HEK293 (cell line): ENCODE measurements around the gene PDK1.

ENCODE experiments used
- CTCF ChIA-PET: fragments of 350-600 bp; formaldehyde crosslinking; extraction: SDS; loops from one replicate; lab custom pipeline; 2021; ENCODE audit warnings: antibody characterized with exemption; lab: Yijun Ruan, JAX
- POLR2A ChIA-PET: fragments of 300-600 bp; formaldehyde crosslinking; extraction: SDS; loops from one replicate; lab custom pipeline; 2020; ENCODE audit warnings: antibody characterized with exemption, inconsistent platforms; lab: Yijun Ruan, JAX
- H3K27ac ChIP-seq: fragments of 200-500 bp; sonication (Bioruptor generic); 2 replicates; pipeline ENCODE4 v1.5.1; 2014; ENCODE audit warnings: low read depth, low read length, control low read depth, inconsistent platforms; ENCODE audit errors: extremely low read depth
- H3K36me3 ChIP-seq, 2 experiments: fragments of 200-500 bp in 1 of 2; sonication (Bioruptor generic) in 1 of 2; 1 replicate in 1 of 2; 2 replicates in 1 of 2; pipeline ENCODE4 v1.5.1; 2014 to 2017; ENCODE audit warnings: inconsistent platforms in 2 of 2, low read length in 2 of 2; ENCODE audit not compliant: control insufficient read depth in 2 of 2, insufficient read depth in 1 of 2
- H3K4me1 ChIP-seq: fragments of 200-500 bp; sonication (Bioruptor generic); 2 replicates; pipeline ENCODE4 v1.5.1; 2014; ENCODE audit warnings: mild to moderate bottlenecking, low read length, inconsistent platforms; ENCODE audit not compliant: control insufficient read depth, insufficient read depth
- H3K4me3 ChIP-seq: 2 replicates; pipeline ENCODE4 v1.5.1; 2011; ENCODE audit warnings: low read depth, mild to moderate bottlenecking, control low read depth, low read length, moderate library complexity
- H3K9me3 ChIP-seq: fragments of 200-500 bp; sonication (Bioruptor generic); 2 replicates; pipeline ENCODE4 v1.5.1; 2014; ENCODE audit warnings: low read depth, low read length, inconsistent platforms; ENCODE audit not compliant: control insufficient read depth, insufficient read depth
- MZF1 ChIP-seq: fragments of 450-650 bp; formaldehyde crosslinking; IDR thresholded peaks from 2 replicates; pipeline ENCODE4 v1.5.1; 2017; ENCODE audit warnings: missing biosample characterization, missing genetic modification characterization, borderline replicate concordance
- RBAK ChIP-seq: fragments of 450-650 bp; formaldehyde crosslinking; IDR thresholded peaks from 2 replicates; pipeline ENCODE4 v1.5.1; 2016; ENCODE audit warnings: missing biosample characterization, missing genetic modification characterization
- SP2 ChIP-seq: fragments of 450-650 bp; formaldehyde crosslinking; IDR thresholded peaks from 2 replicates; pipeline ENCODE4 v1.5.1; 2016; ENCODE audit warnings: missing biosample characterization, missing genetic modification characterization
- SP3 ChIP-seq: fragments of 450-650 bp; formaldehyde crosslinking; IDR thresholded peaks from 2 replicates; pipeline ENCODE4 v1.5.1; 2016; ENCODE audit warnings: missing biosample characterization, missing genetic modification characterization
- SP7 ChIP-seq: fragments of 450-650 bp; formaldehyde crosslinking; IDR thresholded peaks from 2 replicates; pipeline ENCODE4 v1.5.1; 2016; ENCODE audit warnings: missing biosample characterization, missing genetic modification characterization
- ZBTB6 ChIP-seq: fragments of 450-650 bp; formaldehyde crosslinking; IDR thresholded peaks from 2 replicates; pipeline ENCODE4 v1.5.1; 2017; ENCODE audit warnings: missing biosample characterization, missing genetic modification characterization
- ZFP69B ChIP-seq: fragments of 450-650 bp; formaldehyde crosslinking; IDR thresholded peaks from 2 replicates; pipeline ENCODE4 v1.5.1; 2016; ENCODE audit warnings: missing biosample characterization, missing genetic modification characterization
- ZNF16 ChIP-seq: fragments of 450-650 bp; formaldehyde crosslinking; IDR thresholded peaks from 2 replicates; pipeline ENCODE4 v1.5.1; 2016; ENCODE audit warnings: low read depth, missing biosample characterization, missing genetic modification characterization
- ZNF169 ChIP-seq: fragments of 450-650 bp; formaldehyde crosslinking; IDR thresholded peaks from 2 replicates; pipeline ENCODE4 v1.5.1; 2016; ENCODE audit warnings: missing biosample characterization, missing genetic modification characterization
- ZNF292 ChIP-seq: fragments of 450-650 bp; formaldehyde crosslinking; IDR thresholded peaks from 2 replicates; pipeline ENCODE4 v1.5.1; 2016; ENCODE audit warnings: low read depth, missing biosample characterization, missing genetic modification characterization, borderline replicate concordance
- ZNF404 ChIP-seq: fragments of 450-650 bp; formaldehyde crosslinking; IDR thresholded peaks from 2 replicates; pipeline ENCODE4 v1.5.1; 2017; ENCODE audit warnings: missing biosample characterization, missing genetic modification characterization
- ZNF548 ChIP-seq: fragments of 450-650 bp; formaldehyde crosslinking; IDR thresholded peaks from 2 replicates; pipeline ENCODE4 v1.5.1; 2016; ENCODE audit warnings: missing biosample characterization, missing genetic modification characterization
- ZNF624 ChIP-seq: fragments of 450-650 bp; formaldehyde crosslinking; IDR thresholded peaks from 2 replicates; pipeline ENCODE4 v1.5.1; 2017; ENCODE audit warnings: missing biosample characterization, missing genetic modification characterization
- ZNF768 ChIP-seq: fragments of 450-650 bp; formaldehyde crosslinking; IDR thresholded peaks from 2 replicates; pipeline ENCODE4 v1.5.1; 2018; ENCODE audit warnings: missing biosample characterization, mild to moderate bottlenecking, missing genetic modification characterization
- TF ChIP-seq, protein P1 (sequence below): fragments of 450-650 bp; formaldehyde crosslinking; IDR thresholded peaks from 2 replicates; pipeline ENCODE4 v1.5.1; 2016; ENCODE audit warnings: missing biosample characterization, missing genetic modification characterization
- TF ChIP-seq, protein P2 (sequence below): fragments of 450-650 bp; formaldehyde crosslinking; IDR thresholded peaks from 2 replicates; pipeline ENCODE4 v1.5.1; 2016; ENCODE audit warnings: missing biosample characterization, missing genetic modification characterization

PDK1 gene

DNA sequence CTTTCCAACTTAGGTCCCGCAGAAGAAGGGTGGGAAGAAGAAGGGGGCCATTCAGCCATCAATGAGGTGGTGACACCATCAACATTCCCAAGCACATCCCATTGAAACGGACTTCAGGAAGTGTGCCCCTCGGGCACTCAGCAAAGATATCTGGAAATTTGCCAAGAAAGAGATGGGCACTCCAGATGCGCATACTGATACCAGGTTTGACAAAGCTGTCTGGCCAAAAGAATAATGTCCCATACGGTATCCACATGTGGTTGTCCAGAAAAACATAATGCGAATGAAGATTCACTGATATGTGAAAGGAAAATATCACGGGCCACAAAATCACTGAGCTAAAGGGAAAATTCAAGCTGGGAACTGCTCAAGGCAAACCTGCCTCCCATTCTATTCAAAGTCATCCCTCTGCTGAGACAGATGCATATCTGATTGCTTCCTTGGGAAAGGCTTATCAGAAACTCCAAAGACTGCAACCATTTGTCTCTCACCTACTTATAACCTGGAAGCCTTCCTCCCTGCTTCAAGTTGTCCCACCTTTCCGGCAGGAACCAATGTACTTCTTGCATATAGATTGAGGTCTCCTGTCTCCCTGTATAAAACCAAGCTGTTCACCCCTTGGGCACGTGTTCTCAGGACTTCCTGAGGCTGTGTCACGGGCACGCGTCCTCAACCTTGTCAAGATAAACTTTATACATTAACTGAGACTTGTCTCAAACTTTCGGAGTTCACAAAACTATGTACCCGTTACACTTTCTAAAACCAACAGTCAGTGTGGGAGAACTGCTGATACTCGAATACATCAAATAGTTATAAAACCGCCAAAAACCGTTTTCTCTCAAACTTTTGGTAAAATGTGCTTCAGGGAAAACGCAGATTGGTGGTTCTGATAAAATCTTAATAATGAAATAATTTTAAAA is 1.3 kb upstream of the PDK1 start:
- POLR2A ChIA-PET = interaction anchor here (0.6 to 2.0 kb wide), 3 partner anchors 9 to 1626 kb away, joined by 3 to 7 read pairs (median 3); partner anchors contain the start of genes GORASP2 and ITGA6
- H3K4me3 ChIP-seq = no peak overlapping the region

GRCh38 chr2:172555272-172555521 is 693 bp upstream of the PDK1 start:
- peak overlapping the region; percentile 85 for H3K4me3 ChIP-seq
- H3K27ac ChIP-seq = peak overlapping the region; percentile 94; the same call in 1 of the 2 replicates
- TF ChIP-seq SP2 (tag by site-specific recombination) (no peak), ZFP69B (tag by site-specific recombination) (no peak), ZNF768 (peak; percentile 79; the same call in 1 of the 2 replicates)
- no peaks in the 10 kb centered on the region for H3K9me3 ChIP-seq
- no peaks in the 10 kb centered on the region for H3K4me1 ChIP-seq
- POLR2A ChIA-PET = interaction anchor here (0.6 to 2.0 kb wide), 3 partner anchors 10 to 1626 kb away, joined by 3 to 7 read pairs (median 3); partner anchors contain the start of gene GORASP2
- CTCF ChIA-PET = interaction anchor here (0.9 kb wide), 1 partner anchor 156 kb away, joined by 3 read pairs; no protein-coding TSS in a partner anchor
- H3K36me3 ChIP-seq = peaks cover 4 to 7% of the 10 kb centered on the region in 2 experiments; a peak in 2 of 3 replicates

More for the DNA sequence above, 1.3 kb upstream of the PDK1 start:
- Histone ChIP-seq H3K27ac (no peak overlapping the region), H3K4me1 (no peaks in the 10 kb centered on the region), H3K36me3 (peaks cover 0 to 3% of the 10 kb centered on the region in 2 experiments; a peak in 1 of 3 replicates), H3K9me3 (no peaks in the 10 kb centered on the region)
- no peak for TF ChIP-seq SP7 (tag by site-specific recombination)
- TF ChIP-seq SP3 (tag by site-specific recombination) = no peak
- TF ChIP-seq ZNF404 (tag by site-specific recombination) = no peak
- TF ChIP-seq ZNF548 (tag by site-specific recombination) = no peak
- TF ChIP-seq ZBTB6 (tag by site-specific recombination) = no peak
- TF ChIP-seq, protein P1, sequence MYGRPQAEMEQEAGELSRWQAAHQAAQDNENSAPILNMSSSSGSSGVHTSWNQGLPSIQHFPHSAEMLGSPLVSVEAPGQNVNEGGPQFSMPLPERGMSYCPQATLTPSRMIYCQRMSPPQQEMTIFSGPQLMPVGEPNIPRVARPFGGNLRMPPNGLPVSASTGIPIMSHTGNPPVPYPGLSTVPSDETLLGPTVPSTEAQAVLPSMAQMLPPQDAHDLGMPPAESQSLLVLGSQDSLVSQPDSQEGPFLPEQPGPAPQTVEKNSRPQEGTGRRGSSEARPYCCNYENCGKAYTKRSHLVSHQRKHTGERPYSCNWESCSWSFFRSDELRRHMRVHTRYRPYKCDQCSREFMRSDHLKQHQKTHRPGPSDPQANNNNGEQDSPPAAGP (tag by site-specific recombination) = no peak
- TF ChIP-seq ZNF169 (tag by site-specific recombination) = no peak
- no peak for TF ChIP-seq ZNF292 (tag by site-specific recombination)
- TF ChIP-seq ZNF16 (tag by site-specific recombination) = no peak
- TF ChIP-seq MZF1 = no peak
- no peak for TF ChIP-seq ZNF624 (tag by site-specific recombination)
- TF ChIP-seq, protein P2, sequence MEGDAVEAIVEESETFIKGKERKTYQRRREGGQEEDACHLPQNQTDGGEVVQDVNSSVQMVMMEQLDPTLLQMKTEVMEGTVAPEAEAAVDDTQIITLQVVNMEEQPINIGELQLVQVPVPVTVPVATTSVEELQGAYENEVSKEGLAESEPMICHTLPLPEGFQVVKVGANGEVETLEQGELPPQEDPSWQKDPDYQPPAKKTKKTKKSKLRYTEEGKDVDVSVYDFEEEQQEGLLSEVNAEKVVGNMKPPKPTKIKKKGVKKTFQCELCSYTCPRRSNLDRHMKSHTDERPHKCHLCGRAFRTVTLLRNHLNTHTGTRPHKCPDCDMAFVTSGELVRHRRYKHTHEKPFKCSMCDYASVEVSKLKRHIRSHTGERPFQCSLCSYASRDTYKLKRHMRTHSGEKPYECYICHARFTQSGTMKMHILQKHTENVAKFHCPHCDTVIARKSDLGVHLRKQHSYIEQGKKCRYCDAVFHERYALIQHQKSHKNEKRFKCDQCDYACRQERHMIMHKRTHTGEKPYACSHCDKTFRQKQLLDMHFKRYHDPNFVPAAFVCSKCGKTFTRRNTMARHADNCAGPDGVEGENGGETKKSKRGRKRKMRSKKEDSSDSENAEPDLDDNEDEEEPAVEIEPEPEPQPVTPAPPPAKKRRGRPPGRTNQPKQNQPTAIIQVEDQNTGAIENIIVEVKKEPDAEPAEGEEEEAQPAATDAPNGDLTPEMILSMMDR = no peak
- no peak for TF ChIP-seq RBAK (tag by site-specific recombination)
- CTCF ChIA-PET = interaction anchor here (0.9 to 1.1 kb wide), 3 partner anchors 156 to 439 kb away, joined by 3 to 4 read pairs (median 4); no protein-coding TSS in a partner anchor
